Activated T-helper 2 cell treated with anti-CD3 and anti-CD28 coated beads, Interferon-gamma antibody, Interleukin-2, Interleukin-4, amounts not matched to agents 10 μg/mL and 5 μg/mL and 100 μg/mL, durations not matched to agents 14 hours and 24 hours and 36 hours (primary cell): ENCODE data around the gene XIRP2. TPM values are rescaled to one million over a fixed set of nuclear protein-coding genes. Genes with fewer than 3 reads are reported as not detected.

Experiments used
- DNase-seq: peaks from one replicate; pipeline ENCODE4 v3.0.0; 2021; ENCODE audit warnings: low spot score
- H3K27ac Mint-ChIP-seq: one replicate; pipeline ENCODE4 v1.8.0; 2021; ENCODE audit warnings: mixed read lengths
- H3K27me3 Mint-ChIP-seq: one replicate; pipeline ENCODE4 v1.8.0; 2021; ENCODE audit warnings: low read depth, mixed read lengths
- H3K36me3 Mint-ChIP-seq: one replicate; pipeline ENCODE4 v1.8.0; 2021; ENCODE audit warnings: low read depth, mixed read lengths
- H3K4me1 Mint-ChIP-seq: one replicate; pipeline ENCODE4 v1.8.0; 2021; ENCODE audit warnings: low read depth, mixed read lengths
- H3K4me3 Mint-ChIP-seq: one replicate; pipeline ENCODE4 v1.8.0; 2021; ENCODE audit warnings: low read depth, mild to moderate bottlenecking, moderate library complexity, mixed read lengths
- H3K9me3 Mint-ChIP-seq: one replicate; pipeline ENCODE4 v1.8.0; 2021; ENCODE audit warnings: mixed read lengths
- intact Hi-C: fragments of 100-400 bp; cut with micrococcal nuclease; formaldehyde crosslinking; loops from one replicate; pipeline ENCODE4 v1.15.1; 2023
- total RNA-seq: library from RNA; stranded (reverse); gene quantifications from 2 replicates; pipeline ENCODE4 v1.2.3, GENCODE V29; 2022

The XIRP2 gene, protein sequence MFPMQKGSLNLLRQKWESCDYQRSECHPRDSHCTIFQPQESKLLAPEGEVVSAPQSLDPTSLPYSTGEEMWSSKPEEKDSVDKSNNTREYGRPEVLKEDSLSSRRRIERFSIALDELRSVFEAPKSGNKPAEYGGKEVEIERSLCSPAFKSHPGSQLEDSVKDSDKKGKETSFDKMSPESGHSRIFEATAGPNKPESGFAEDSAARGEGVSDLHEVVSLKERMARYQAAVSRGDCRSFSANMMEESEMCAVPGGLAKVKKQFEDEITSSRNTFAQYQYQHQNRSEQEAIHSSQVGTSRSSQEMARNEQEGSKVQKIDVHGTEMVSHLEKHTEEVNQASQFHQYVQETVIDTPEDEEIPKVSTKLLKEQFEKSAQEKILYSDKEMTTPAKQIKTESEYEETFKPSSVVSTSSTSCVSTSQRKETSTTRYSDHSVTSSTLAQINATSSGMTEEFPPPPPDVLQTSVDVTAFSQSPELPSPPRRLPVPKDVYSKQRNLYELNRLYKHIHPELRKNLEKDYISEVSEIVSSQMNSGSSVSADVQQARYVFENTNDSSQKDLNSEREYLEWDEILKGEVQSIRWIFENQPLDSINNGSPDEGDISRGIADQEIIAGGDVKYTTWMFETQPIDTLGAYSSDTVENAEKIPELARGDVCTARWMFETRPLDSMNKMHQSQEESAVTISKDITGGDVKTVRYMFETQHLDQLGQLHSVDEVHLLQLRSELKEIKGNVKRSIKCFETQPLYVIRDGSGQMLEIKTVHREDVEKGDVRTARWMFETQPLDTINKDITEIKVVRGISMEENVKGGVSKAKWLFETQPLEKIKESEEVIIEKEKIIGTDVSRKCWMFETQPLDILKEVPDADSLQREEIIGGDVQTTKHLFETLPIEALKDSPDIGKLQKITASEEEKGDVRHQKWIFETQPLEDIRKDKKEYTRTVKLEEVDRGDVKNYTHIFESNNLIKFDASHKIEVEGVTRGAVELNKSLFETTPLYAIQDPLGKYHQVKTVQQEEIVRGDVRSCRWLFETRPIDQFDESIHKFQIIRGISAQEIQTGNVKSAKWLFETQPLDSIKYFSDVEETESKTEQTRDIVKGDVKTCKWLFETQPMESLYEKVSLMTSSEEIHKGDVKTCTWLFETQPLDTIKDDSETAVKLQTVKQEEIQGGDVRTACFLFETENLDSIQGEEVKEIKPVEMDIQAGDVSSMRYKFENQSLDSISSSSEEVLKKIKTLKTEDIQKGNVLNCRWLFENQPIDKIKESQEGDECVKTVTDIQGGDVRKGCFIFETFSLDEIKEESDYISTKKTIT (N-terminal part only)
- total RNA-seq = not detected in 2 replicates

- DNase-seq = no peak
- intact Hi-C loops = no loop called here
- H3K4me3 Mint-ChIP-seq = no peak within 1 kb of the TSS
- H3K27me3 Mint-ChIP-seq = no peaks in the 10 kb centered on the region
- H3K9me3 Mint-ChIP-seq = no peaks in the 10 kb centered on the region
- H3K36me3 Mint-ChIP-seq = no peaks in the 10 kb centered on the region
- no peaks in the 10 kb centered on the region for H3K4me1 Mint-ChIP-seq
- no peak within 1 kb of the TSS for H3K27ac Mint-ChIP-seq
Measured at GRCh38 chr2:166888180-166888579, at the start of gene XIRP2. Gene XIRP2 (plus strand): TSS chr2:166888480. CDS start chr2:166903483, 15,003 bp downstream.

DNA sequence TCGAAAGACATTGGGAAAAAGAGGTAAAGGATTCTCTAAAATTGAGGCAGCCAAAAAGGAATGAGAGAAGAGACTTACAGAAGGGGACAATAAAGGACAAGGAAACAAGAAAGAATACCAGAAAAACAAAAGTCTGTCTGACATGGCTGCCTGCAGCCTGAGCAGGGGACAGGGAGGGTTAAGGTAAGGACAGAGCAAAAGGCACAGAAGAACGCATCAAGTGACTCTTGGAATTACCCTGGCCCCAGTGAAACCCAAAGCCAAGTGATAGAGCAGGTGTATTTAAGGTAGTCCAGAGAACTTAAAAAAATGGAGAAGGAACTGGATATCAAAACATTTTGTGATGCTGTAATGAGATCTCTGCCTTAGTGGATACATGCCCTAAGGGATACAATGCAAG lies 47.1 kb upstream of the XIRP2 start:
- DNase-seq = no peak
- H3K36me3 Mint-ChIP-seq = no peaks in the 10 kb centered on the region
- no peak overlapping the region for H3K4me3 Mint-ChIP-seq
- no peak overlapping the region for H3K27ac Mint-ChIP-seq
- intact Hi-C loops = no loop called here
- peaks cover 5% of the 10 kb centered on the region for H3K9me3 Mint-ChIP-seq
- H3K27me3 Mint-ChIP-seq = no peaks in the 10 kb centered on the region
- no peaks in the 10 kb centered on the region for H3K4me1 Mint-ChIP-seq

DNA sequence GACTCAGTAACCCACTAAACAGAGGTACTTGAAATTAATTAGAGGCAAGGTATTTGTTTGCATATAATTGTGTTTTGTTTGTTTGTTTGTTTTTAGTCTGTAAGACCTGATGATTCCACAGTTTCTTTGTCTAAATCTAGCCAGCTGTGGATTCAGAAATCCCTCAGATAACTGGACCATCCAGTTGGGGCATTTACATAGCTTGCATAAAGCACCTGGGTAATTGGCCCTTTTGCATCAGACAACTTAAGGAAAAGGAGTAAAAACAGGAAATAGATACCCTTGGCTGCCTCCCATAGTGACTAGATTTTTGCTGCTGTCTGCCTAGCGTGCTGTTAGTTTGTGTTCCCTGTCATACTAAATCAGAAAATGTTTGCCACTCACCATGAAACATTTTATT lies 46.6 kb upstream of the XIRP2 start:
- no peaks in the 10 kb centered on the region for H3K27me3 Mint-ChIP-seq
- intact Hi-C loops = no loop called here
- H3K36me3 Mint-ChIP-seq = no peaks in the 10 kb centered on the region
- no peak for DNase-seq
- H3K4me3 Mint-ChIP-seq = no peak overlapping the region
- H3K9me3 Mint-ChIP-seq = peaks cover 5% of the 10 kb centered on the region
- no peak overlapping the region for H3K27ac Mint-ChIP-seq
- H3K4me1 Mint-ChIP-seq = no peaks in the 10 kb centered on the region

- DNase-seq = no peak
- intact Hi-C loops = no loop called here
- Mint-ChIP-seq H3K27me3 (no peaks in the 10 kb centered on the region), H3K4me3 (no peak overlapping the region), H3K27ac (no peak overlapping the region), H3K36me3 (no peaks in the 10 kb centered on the region), H3K9me3 (peaks cover 16% of the 10 kb centered on the region), H3K4me1 (no peaks in the 10 kb centered on the region)
Measured at GRCh38 chr2:166844111-166844510, 44.2 kb upstream of the XIRP2 start.

DNA sequence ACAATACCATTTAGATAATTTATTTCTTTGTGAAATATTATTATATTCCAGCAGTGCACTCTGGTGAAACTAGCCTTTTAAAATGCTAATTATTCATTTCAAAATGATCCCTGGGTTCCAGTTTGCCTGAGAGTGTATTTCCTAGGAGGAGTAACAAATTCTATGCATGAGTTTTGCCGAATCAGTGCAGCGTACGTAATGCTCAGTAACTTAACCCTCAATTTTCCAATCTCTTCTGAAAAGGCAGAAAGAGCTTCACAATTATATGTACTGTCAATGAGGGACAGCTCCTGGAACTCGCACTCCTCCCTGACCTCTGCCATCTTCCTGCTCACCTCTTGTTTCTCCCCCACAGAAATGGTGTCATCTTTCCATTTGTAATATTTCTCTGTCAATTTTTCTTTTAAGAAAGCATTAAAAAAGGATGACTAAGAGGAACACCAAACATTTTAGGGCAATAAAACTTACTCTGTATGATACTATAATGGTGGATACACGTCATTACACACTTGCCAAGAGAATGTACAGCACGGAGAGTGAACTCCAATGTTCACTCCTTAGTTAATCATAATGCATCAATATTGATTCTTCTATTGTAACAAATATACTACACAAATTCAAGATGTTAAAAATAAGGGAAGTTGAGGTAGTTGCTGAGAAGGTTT lies 25.7 kb upstream of the XIRP2 start:
- Mint-ChIP-seq H3K27ac (no peak overlapping the region), H3K4me3 (no peak overlapping the region), H3K4me1 (no peaks in the 10 kb centered on the region), H3K9me3 (no peaks in the 10 kb centered on the region), H3K27me3 (no peaks in the 10 kb centered on the region), H3K36me3 (no peaks in the 10 kb centered on the region)
- intact Hi-C loops = no loop called here
- DNase-seq = no peak

DNA sequence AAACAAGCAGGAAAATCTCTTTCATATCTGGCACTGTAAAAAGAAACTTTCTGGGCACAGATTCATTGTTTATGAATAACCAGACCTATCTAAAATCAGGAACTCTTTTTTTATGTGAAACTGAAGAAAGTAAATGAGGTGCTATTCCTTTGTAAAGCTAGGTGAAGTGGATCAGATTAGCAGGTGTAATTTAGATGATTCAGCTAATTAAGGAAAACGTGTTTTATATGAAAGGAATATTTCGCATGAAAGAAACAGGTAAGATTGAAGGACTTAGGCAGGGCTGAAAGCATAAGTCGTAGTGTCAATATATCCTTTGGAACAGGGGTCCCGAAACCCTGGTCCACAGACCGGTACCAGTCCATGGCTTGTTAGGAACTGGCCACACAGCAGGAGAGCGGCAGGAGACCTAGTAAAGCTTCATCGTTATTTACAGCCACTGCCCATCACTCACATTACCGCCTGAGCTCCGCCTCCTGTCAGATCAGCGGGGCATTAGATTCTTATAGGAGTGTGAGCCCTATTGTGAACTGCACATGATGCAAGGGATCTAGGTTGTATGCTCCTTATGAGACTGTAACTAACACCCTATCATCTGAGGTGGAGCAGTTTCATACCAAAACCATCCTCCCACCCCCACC lies 20.3 kb upstream of the XIRP2 start:
- intact Hi-C loops = no loop called here
- Mint-ChIP-seq H3K27ac (no peak overlapping the region), H3K4me3 (no peak overlapping the region), H3K27me3 (no peaks in the 10 kb centered on the region), H3K36me3 (no peaks in the 10 kb centered on the region), H3K9me3 (no peaks in the 10 kb centered on the region), H3K4me1 (no peaks in the 10 kb centered on the region)
- DNase-seq = no peak

GRCh38 chr2:166870346-166870745 lies 17.9 kb upstream of the XIRP2 start:
- Mint-ChIP-seq H3K36me3 (no peaks in the 10 kb centered on the region), H3K27ac (no peak overlapping the region), H3K9me3 (no peaks in the 10 kb centered on the region), H3K27me3 (no peaks in the 10 kb centered on the region), H3K4me1 (no peaks in the 10 kb centered on the region), H3K4me3 (no peak overlapping the region)
- intact Hi-C loops = no loop called here
- DNase-seq = no peak

DNA sequence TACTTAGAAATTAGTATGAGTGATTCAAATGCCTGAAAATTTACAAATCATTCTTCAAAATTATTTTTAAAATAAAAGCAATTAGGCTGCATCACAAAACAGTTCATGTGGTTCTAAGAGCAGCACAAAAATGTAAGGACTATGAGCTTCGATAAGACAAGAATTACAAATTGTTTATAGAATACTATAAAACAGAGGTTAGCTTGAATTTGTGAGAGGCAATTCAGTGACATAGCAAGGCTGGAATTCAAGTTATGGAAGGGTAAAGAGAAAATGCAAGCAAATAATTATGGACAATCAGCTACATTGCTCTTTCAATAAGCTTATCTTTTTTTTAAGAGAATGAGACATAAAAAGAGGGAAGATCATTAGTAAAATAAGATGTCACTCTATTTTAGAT lies 7.1 kb upstream of the XIRP2 start:
- H3K4me1 Mint-ChIP-seq = no peaks in the 10 kb centered on the region
- H3K27ac Mint-ChIP-seq = no peak overlapping the region
- intact Hi-C loops = no loop called here
- no peak for DNase-seq
- H3K36me3 Mint-ChIP-seq = no peaks in the 10 kb centered on the region
- no peaks in the 10 kb centered on the region for H3K27me3 Mint-ChIP-seq
- no peaks in the 10 kb centered on the region for H3K9me3 Mint-ChIP-seq
- H3K4me3 Mint-ChIP-seq = no peak overlapping the region

GRCh38 chr2:166882851-166883250 lies 5.4 kb upstream of the XIRP2 start:
- H3K4me3 Mint-ChIP-seq = no peak overlapping the region
- no peaks in the 10 kb centered on the region for H3K36me3 Mint-ChIP-seq
- no peaks in the 10 kb centered on the region for H3K4me1 Mint-ChIP-seq
- intact Hi-C loops = no loop called here
- H3K27ac Mint-ChIP-seq = no peak overlapping the region
- no peaks in the 10 kb centered on the region for H3K9me3 Mint-ChIP-seq
- H3K27me3 Mint-ChIP-seq = no peaks in the 10 kb centered on the region
- DNase-seq = no peak

- H3K4me1 Mint-ChIP-seq = no peaks in the 10 kb centered on the region
- intact Hi-C loops = no loop called here
- H3K36me3 Mint-ChIP-seq = no peaks in the 10 kb centered on the region
- no peaks in the 10 kb centered on the region for H3K27me3 Mint-ChIP-seq
- H3K27ac Mint-ChIP-seq = no peak overlapping the region
- H3K9me3 Mint-ChIP-seq = no peaks in the 10 kb centered on the region
- no peak for DNase-seq
- H3K4me3 Mint-ChIP-seq = no peak overlapping the region
Measured at GRCh38 chr2:166891727-166892126, 3.4 kb downstream of the XIRP2 start.

- Mint-ChIP-seq H3K27ac (no peak overlapping the region), H3K27me3 (no peaks in the 10 kb centered on the region), H3K4me3 (no peak overlapping the region), H3K36me3 (no peaks in the 10 kb centered on the region), H3K4me1 (no peaks in the 10 kb centered on the region), H3K9me3 (no peaks in the 10 kb centered on the region)
- no peak for DNase-seq
- intact Hi-C loops = no loop called here
Measured at GRCh38 chr2:166892397-166892796, 4.1 kb downstream of the XIRP2 start.

- H3K4me3 Mint-ChIP-seq = no peak overlapping the region
- H3K27ac Mint-ChIP-seq = no peak overlapping the region
- H3K27me3 Mint-ChIP-seq = no peaks in the 10 kb centered on the region
- no peaks in the 10 kb centered on the region for H3K4me1 Mint-ChIP-seq
- no peaks in the 10 kb centered on the region for H3K9me3 Mint-ChIP-seq
- intact Hi-C loops = no loop called here
- no peak for DNase-seq
- no peaks in the 10 kb centered on the region for H3K36me3 Mint-ChIP-seq
Measured at GRCh38 chr2:166895243-166895642, 7.0 kb downstream of the XIRP2 start.
